ENCODE data around the gene FCRL2.

FCRL2 gene

DNA sequence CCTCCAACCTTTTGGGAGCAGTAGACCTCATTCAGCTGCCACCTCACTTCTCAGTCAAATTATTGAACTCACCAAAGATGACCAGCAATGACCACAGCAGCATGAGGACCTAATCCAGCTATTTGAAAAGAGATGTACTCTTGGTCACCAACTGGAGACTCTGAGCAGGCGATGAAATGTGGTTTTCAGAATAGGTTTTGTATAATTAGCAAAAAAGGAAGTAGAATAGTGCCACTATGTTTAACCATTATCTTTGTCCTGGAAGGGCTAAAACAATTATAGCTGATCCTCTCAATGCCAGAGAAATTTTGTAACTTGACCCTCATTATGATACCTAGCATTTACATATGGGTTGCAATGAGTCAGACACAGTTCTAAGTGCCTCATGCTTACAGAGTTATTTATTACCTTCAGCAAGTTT is at the start of gene FCRL2:
FCRL2 (minus strand) TSS at position 162 of the 421 bp plus-strand sequence; CDS start at position 103, 59 bp downstream.
- H3K4me1 ChIP-seq (ENCODE audit: insufficient read depth, poor library complexity, severe bottlenecking) = no peaks in the 10 kb centered on the region
- no peak for ATAC-seq (ENCODE audit: low read depth)
- no peaks in the 10 kb centered on the region for H3K36me3 ChIP-seq (ENCODE audit: low read depth)
- H3K9me3 ChIP-seq (ENCODE audit: severe bottlenecking) = no peaks in the 10 kb centered on the region
- no peak within 1 kb of the TSS for H3K4me3 ChIP-seq (ENCODE audit: severe bottlenecking)
- DNase-seq (ENCODE audit: low spot score) = no peak
- H3K27me3 ChIP-seq (ENCODE audit: insufficient read depth, poor library complexity, severe bottlenecking) = no peaks in the 10 kb centered on the region
- no peak within 1 kb of the TSS for H3K27ac ChIP-seq (ENCODE audit: poor library complexity, severe bottlenecking)
- TF ChIP-seq CTCF (IDR thresholded peaks at IDR 0.05; ENCODE audit: poor library complexity, severe bottlenecking) = no peak

- no peak for TF ChIP-seq CTCF (IDR thresholded peaks at IDR 0.05; ENCODE audit: poor library complexity, severe bottlenecking)
- no peak overlapping the region for H3K27ac ChIP-seq (ENCODE audit: poor library complexity, severe bottlenecking)
- no peaks in the 10 kb centered on the region for H3K36me3 ChIP-seq (ENCODE audit: low read depth)
- no peaks in the 10 kb centered on the region for H3K4me1 ChIP-seq (ENCODE audit: insufficient read depth, poor library complexity, severe bottlenecking)
- H3K4me3 ChIP-seq (ENCODE audit: severe bottlenecking) = no peak overlapping the region
- ATAC-seq (ENCODE audit: low read depth) (no peak), DNase-seq (ENCODE audit: low spot score) (no peak)
- no peaks in the 10 kb centered on the region for H3K9me3 ChIP-seq (ENCODE audit: severe bottlenecking)
- peaks cover 3% of the 10 kb centered on the region for H3K27me3 ChIP-seq (ENCODE audit: insufficient read depth, poor library complexity, severe bottlenecking)
Observed at GRCh38 chr1:157820299-157820698, 43.4 kb upstream of the FCRL2 start.

- no peaks in the 10 kb centered on the region for H3K9me3 ChIP-seq (ENCODE audit: severe bottlenecking)
- no peak within 1 kb of the TSS for H3K4me3 ChIP-seq (ENCODE audit: severe bottlenecking)
- H3K27ac ChIP-seq (ENCODE audit: poor library complexity, severe bottlenecking) = no peak within 1 kb of the TSS
- DNase-seq (ENCODE audit: low spot score) = no peak
- no peak; the same call in 2 of the 3 replicates for ATAC-seq (ENCODE audit: low read depth)
- no peak for TF ChIP-seq CTCF (IDR thresholded peaks at IDR 0.05; ENCODE audit: poor library complexity, severe bottlenecking)
- peaks cover 3% of the 10 kb centered on the region for H3K27me3 ChIP-seq (ENCODE audit: insufficient read depth, poor library complexity, severe bottlenecking)
- H3K4me1 ChIP-seq (ENCODE audit: insufficient read depth, poor library complexity, severe bottlenecking) = no peaks in the 10 kb centered on the region
- no peaks in the 10 kb centered on the region for H3K36me3 ChIP-seq (ENCODE audit: low read depth)
Observed at GRCh38 chr1:157819896-157820295, 43.0 kb upstream of the FCRL2 start, which contains the start of gene FCRL1. Gene FCRL1, minus strand, starts transcription at chr1:157820120. Its CDS starts 83 bp downstream, at chr1:157820037.

- H3K27me3 ChIP-seq (ENCODE audit: insufficient read depth, poor library complexity, severe bottlenecking) = no peaks in the 10 kb centered on the region
- no peak overlapping the region for H3K4me3 ChIP-seq (ENCODE audit: severe bottlenecking)
- no peaks in the 10 kb centered on the region for H3K9me3 ChIP-seq (ENCODE audit: severe bottlenecking)
- H3K4me1 ChIP-seq (ENCODE audit: insufficient read depth, poor library complexity, severe bottlenecking) = no peaks in the 10 kb centered on the region
- TF ChIP-seq CTCF (IDR thresholded peaks at IDR 0.05; ENCODE audit: poor library complexity, severe bottlenecking) = no peak
- DNase-seq (ENCODE audit: low spot score) (no peak), ATAC-seq (ENCODE audit: low read depth) (no peak)
- H3K27ac ChIP-seq (ENCODE audit: poor library complexity, severe bottlenecking) = no peak overlapping the region
- H3K36me3 ChIP-seq (ENCODE audit: low read depth) = no peaks in the 10 kb centered on the region
Observed at GRCh38 chr1:157819215-157819614, 42.3 kb upstream of the FCRL2 start.

GRCh38 chr1:157813269-157813668 is 36.3 kb upstream of the FCRL2 start:
- ATAC-seq (ENCODE audit: low read depth) = no peak
- H3K4me1 ChIP-seq (ENCODE audit: insufficient read depth, poor library complexity, severe bottlenecking) = no peaks in the 10 kb centered on the region
- H3K27me3 ChIP-seq (ENCODE audit: insufficient read depth, poor library complexity, severe bottlenecking) = peaks cover 3% of the 10 kb centered on the region
- H3K36me3 ChIP-seq (ENCODE audit: low read depth) = no peaks in the 10 kb centered on the region
- TF ChIP-seq CTCF (IDR thresholded peaks at IDR 0.05; ENCODE audit: poor library complexity, severe bottlenecking) = no peak
- peaks cover 6% of the 10 kb centered on the region for H3K9me3 ChIP-seq (ENCODE audit: severe bottlenecking)
- no peak overlapping the region for H3K27ac ChIP-seq (ENCODE audit: poor library complexity, severe bottlenecking)
- DNase-seq (ENCODE audit: low spot score) = no peak
- no peak overlapping the region for H3K4me3 ChIP-seq (ENCODE audit: severe bottlenecking)
